H1 (cell line): ENCODE data around the gene ACTBL2. TPM values are rescaled to one million over a fixed set of nuclear protein-coding genes. Genes with fewer than 3 reads are reported as not detected.

Experiments used
- SIN3A ChIP-seq, 2 experiments: IDR thresholded peaks in 1 of 2; conservative IDR thresholded peaks in 1 of 2; 2 replicates each; pipeline ENCODE4 v1.6.1; 2011 to 2012; ENCODE audit warnings: low read length in 2 of 2, improper control_type of control experiment in 1 of 2, low read depth in 1 of 2, mild to moderate bottlenecking in 1 of 2
- polyA plus RNA-seq, 7 experiments: library from polyadenylated mRNA; depleted of rRNA in 3 of 7; stranded (reverse) in 5 of 7; unstranded in 2 of 7; fragments of >200 nt in 5 of 7; fragments of 200-250 nt in 2 of 7; gene quantifications; 1 replicate in 5 of 7; 2 replicates in 1 of 7; 4 replicates in 1 of 7; pipeline versions ENCODE4 v1.2.1 to v1.2.3, GENCODE V29; 2011 to 2013; ENCODE audit warnings: missing spikeins in 2 of 7, mixed read lengths in 2 of 7
- total RNA-seq: library from RNA; stranded (reverse); fragmentation: NEBNext Ultra II Directional; extraction: Animal tissue kit (Norgen Biotek cat#: 25700); gene quantifications from 2 replicates; pipeline ENCODE4 v1.2.1, GENCODE V29; 2021

The ACTBL2 gene
- total and polyA plus RNA-seq, 2 of the 8 experiments (the other 6 are each of a cell fraction or from before 2014, with no cell fraction given) = not detected

DNA sequence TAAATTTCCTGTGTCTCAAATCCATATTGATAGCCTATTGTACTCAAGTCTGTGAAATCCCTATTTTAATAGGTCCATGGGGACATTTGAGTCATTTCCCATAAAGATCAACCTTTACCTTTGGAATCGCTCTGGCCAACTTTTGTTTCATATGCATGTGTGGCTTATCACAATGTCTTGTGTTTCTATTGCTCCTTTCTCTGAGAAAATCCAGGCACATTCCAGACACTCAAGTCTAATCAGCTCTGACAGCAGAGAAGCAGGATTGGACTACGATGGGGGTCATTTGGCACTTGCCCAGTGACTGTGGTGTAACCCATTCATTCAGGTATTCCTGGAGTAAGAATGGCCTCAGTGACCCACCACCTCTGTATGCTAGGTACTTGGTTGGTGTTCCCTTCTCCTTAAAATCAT lies 48.4 kb downstream of the ACTBL2 start (continued):
- TF ChIP-seq SIN3A (conservative IDR thresholded peaks at IDR 0.05 in 1 of 2, IDR thresholded peaks at IDR 0.05 in 1 of 2; ENCODE audit: low read depth in 1 of 2, low read length in 2 of 2) = no peak
